ENCODE measurements around the gene LHFPL6. TPM values are rescaled to one million over a fixed set of nuclear protein-coding genes. Genes with fewer than 3 reads are reported as not detected.

Gene LHFPL6
- total and polyA plus RNA-seq, 10 donors: 6.9 to 49.0 (median 30.5) TPM

GRCh38 chr13:39542361-39542760 lies 60.6 kb downstream of the LHFPL6 start:
- no peaks in the 10 kb centered on the region for H3K9me3 ChIP-seq
- H3K4me3 ChIP-seq: no peak overlapping the region
- no peaks in the 10 kb centered on the region for H3K4me1 ChIP-seq

GRCh38 chr13:39540929-39541605 lies 61.9 kb downstream of the LHFPL6 start:
- H3K4me1 ChIP-seq: no peaks in the 10 kb centered on the region
- intact Hi-C loops (cut with DNase I; ENCODE audit: low total_unique reads): no loop called here
- WGBS, 5 donors: 71 to 100% (median 90%) methylated on average over 1 of the region's 1 CpG
- no peak for DNase-seq
- no peak overlapping the region for H3K27ac ChIP-seq
- no peak overlapping the region for H3K4me3 ChIP-seq
- H3K36me3 ChIP-seq: no peaks in the 10 kb centered on the region
- TF ChIP-seq POLR2AphosphoS5 (IDR thresholded peaks at IDR 0.05) (no peak), CTCF (IDR thresholded peaks at IDR 0.05 in 8 of 11, conservative IDR thresholded peaks at IDR 0.05 in 3 of 11) (no peak), POLR2A (IDR thresholded peaks at IDR 0.05) (no peak)
- no peaks in the 10 kb centered on the region for H3K9me3 ChIP-seq
- no peaks in the 10 kb centered on the region for H3K27me3 ChIP-seq (replicated peaks in 1 of 7)

More at GRCh38 chr13:39542361-39542760, 60.6 kb downstream of the LHFPL6 start:
- no peaks in the 10 kb centered on the region for H3K27me3 ChIP-seq (replicated peaks in 1 of 7)
- WGBS, 5 donors: 82 to 100% (median 92%) methylated on average over 2 of the region's 2 CpGs
- TF ChIP-seq POLR2A (IDR thresholded peaks at IDR 0.05) (no peak), POLR2AphosphoS5 (IDR thresholded peaks at IDR 0.05) (no peak), CTCF (IDR thresholded peaks at IDR 0.05 in 8 of 11, conservative IDR thresholded peaks at IDR 0.05 in 3 of 11) (no peak)
- no peak overlapping the region for H3K27ac ChIP-seq
- intact Hi-C loops (cut with DNase I; ENCODE audit: low total_unique reads): no loop called here
- no peaks in the 10 kb centered on the region for H3K36me3 ChIP-seq
- no peak for DNase-seq

GRCh38 chr13:39538816-39539790 lies 63.9 kb downstream of the LHFPL6 start:
- Histone ChIP-seq H3K27me3 (replicated peaks in 1 of 7) (no peaks in the 10 kb centered on the region), H3K9me3 (no peaks in the 10 kb centered on the region), H3K4me1 (peaks cover 0 to 2% (median 0%) of the 10 kb centered on the region in 6 donors), H3K27ac (no peak overlapping the region), H3K4me3 (no peak overlapping the region), H3K36me3 (no peaks in the 10 kb centered on the region)
- no peak for DNase-seq
- intact Hi-C loops (cut with DNase I; ENCODE audit: low total_unique reads): no loop called here
- WGBS, 5 donors: 85 to 96% (median 89%) methylated on average over 8 of the region's 8 CpGs
- TF ChIP-seq POLR2A (IDR thresholded peaks at IDR 0.05): no peak
- TF ChIP-seq POLR2AphosphoS5 (IDR thresholded peaks at IDR 0.05): no peak
- no peak for TF ChIP-seq CTCF (IDR thresholded peaks at IDR 0.05 in 8 of 11, conservative IDR thresholded peaks at IDR 0.05 in 3 of 11)

DNA sequence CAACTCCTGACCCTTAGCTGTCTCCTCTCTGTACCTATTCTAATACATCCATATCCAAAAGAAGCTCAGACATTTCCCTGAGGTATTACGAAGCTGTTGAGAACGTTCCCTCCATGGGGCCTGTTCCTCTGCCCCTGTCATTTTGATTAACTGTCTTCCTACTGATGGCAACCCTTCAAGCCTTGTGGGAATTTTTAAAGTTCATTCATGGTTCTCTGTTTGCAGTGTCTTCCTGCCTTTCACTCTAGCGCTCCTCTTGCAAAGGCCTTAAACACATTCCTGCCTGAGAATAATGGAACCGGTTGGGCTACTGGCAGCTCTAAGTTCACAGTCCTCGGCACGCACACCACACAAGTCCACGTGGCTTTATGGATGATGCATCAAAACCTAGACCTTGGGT lies 66.1 kb downstream of the LHFPL6 start:
- TF ChIP-seq POLR2A (IDR thresholded peaks at IDR 0.05) (no peak), CTCF (IDR thresholded peaks at IDR 0.05 in 8 of 11, conservative IDR thresholded peaks at IDR 0.05 in 3 of 11) (no peak), POLR2AphosphoS5 (IDR thresholded peaks at IDR 0.05) (no peak)
- Histone ChIP-seq H3K27ac (no peak overlapping the region), H3K9me3 (no peaks in the 10 kb centered on the region), H3K4me3 (no peak overlapping the region), H3K4me1 (peaks cover 0 to 2% (median 0%) of the 10 kb centered on the region in 6 donors), H3K27me3 (replicated peaks in 1 of 7) (no peaks in the 10 kb centered on the region), H3K36me3 (no peaks in the 10 kb centered on the region)
- no peak for DNase-seq
- intact Hi-C loops (cut with DNase I; ENCODE audit: low total_unique reads): no loop called here
- WGBS, 5 donors: 80 to 85% (median 84%) methylated on average over 7 of the region's 7 CpGs
